GM19397 (cell line): ENCODE measurements around the gene FRS3.
A peak's percentile ranks its signal among the peaks of the same experiment; 100 is the strongest.

ENCODE experiments used
- ATAC-seq: cut with Tn5 transposase; IDR thresholded peaks from one replicate; pipeline ENCODE4 v1.9.1; 2021; ENCODE audit warnings: mild to moderate bottlenecking, moderate library complexity; ENCODE audit not compliant: unreplicated experiment

Gene FRS3

DNA sequence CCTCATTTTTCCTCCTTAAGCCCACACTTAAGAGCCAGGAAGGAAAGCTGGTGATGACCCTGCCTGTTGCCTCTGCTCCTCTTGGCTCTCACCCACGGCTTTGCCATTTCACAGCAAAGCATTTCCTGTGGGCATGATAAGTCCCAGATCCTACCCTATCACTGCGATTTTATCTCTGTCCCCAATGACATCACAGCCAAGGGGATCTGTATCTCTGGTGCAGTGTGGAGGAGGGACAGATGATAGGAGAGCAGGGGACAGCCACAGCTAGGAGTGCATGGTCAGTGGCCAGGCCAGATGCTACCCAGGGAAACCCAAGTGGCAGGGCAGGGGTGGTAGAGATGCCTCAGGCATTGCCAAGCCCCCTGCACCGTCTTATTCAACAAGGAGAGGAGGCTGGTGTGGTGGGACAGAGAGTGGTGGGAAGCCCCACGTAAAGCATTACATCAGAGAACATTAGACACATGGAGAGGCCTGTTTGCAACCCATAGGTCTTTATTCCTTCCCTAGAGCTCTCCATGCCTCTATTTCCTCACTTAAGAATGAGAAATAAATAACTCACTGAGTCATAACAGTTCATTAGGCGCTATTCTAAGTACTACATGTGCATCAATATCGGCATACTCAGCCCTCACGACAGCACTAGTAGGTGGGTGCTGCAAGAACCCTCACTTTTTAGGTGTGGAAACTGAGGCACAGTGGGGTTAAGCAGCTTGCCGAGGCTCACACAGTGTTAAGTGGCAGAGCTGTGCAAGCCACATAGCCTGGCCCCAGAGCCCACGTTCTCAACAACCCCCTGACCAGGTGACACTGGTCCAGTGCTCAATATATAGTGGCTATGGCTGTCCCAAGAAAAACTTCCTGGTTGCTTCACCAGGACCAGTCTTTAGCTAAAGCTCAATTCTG, 48.9 kb downstream of the FRS3 start:
- ATAC-seq = no peak

DNA sequence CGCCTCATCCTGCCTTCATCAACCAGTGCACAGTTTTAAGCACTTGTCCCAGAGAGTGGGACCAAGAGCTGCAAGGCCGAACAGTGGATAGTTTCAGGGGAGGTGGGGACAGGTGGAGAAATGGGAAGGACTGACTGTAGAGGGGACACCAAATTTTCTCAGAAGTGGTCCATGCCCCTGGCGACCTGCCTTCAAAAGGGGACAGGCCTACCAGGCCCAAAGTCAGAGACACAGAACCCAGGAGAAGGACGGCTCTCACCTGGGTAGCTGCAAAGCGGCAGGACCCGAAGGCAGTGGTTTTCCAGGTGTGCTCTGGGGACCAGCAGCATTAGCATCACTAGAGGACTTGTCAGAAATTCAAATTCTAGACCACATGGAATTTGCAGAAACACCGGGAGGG, 50.1 kb downstream of the FRS3 start:
- no peak for ATAC-seq

DNA sequence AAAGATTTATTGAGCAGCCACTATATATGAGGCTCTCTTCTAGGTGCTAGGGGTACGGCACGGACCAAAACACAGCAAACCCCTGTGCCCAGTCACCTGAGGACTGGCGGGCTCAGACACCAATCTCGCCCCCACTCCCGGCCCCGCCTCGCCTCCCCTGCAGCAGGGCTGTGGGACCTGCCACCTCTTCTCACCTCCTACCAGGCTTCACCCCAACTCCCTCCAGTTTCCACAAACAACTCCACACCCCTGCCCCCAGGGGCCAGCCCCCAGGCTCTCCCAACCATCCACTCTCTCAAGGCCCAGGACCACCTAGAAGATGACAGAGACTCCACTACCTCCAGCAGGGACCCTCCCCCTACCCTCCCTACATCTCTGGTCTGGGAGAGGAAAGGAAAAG, 50.7 kb downstream of the FRS3 start:
- ATAC-seq = no peak

DNA sequence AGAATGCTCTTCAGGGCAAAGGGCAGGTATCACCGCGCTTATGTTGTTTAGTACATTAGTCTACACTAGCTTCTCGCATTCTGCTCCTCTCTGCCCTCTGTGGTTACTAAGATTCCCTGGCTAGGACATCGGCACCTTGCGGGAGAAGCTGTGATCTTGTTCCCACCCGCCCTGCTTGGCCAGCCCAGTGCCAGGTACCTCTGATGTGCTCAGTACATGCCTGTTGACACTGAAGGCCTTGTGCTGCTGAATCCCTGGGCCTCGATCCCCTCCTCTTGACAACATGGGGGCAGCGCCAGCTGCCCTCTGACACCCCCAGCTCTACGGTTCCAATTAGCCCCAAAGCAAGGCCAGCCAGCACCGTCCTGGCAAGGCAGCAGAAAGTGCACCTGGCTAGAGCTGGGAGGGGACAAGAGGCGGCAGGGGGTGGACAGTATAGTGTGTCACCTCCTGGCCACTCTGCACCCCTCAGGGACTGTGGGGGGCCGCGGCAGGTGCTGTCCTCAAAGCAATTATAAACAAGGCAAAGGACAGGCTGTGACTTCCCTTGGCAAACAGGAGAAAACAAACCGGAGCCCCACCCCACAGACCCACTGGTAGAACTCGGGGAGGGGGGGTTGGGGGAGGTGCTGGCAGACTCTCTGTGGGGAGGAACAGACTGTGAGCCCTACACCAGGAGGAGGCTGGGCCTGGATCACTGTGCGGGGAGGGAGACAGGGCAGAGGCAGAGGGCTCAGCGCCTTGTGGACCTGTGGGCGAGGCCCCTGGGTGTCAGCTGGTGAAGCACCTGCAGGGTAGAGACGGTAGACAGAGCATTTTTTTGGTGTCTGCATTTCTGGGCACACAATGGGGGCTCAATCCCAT, 51.4 kb downstream of the FRS3 start:
- ATAC-seq = no peak

DNA sequence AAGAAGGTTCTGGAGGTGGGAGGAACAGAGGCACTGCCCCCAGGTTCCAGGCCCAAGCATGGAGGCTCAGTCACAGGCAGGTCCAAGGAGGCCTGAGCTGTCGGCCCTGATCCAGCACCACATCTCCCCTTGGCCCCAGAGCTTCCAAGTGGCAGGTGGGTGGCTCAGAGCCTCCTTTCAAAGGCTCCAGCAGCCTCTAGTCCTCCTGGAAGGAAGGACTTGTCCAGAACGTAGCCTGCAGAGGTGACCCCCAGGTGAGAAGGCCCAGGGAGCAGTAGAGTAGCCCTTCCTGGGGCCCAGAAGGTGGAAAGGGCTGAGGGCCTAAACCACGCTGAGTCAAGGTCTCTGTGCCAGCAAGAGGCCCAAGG, 52.0 kb downstream of the FRS3 start:
- no peak for ATAC-seq

DNA sequence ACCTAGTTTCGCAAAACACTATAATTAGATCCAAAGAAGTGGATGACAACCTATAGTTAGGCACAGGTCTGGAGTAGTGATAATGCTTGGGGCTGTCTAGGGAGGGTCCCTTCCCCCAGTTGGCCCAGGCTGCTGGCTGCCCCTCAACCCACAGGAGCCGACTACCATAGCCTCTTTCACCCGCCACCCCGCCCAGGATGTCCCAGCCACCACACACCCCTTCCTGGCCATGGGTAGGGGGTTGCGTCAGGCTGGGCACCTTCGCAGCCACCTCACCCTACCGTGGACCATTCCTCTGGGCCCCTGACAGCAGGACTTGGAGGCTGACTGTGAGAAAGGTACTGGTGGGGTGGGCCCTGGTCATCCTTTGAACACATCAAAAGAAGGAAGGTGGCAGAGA, 52.8 kb downstream of the FRS3 start:
- no peak for ATAC-seq

DNA sequence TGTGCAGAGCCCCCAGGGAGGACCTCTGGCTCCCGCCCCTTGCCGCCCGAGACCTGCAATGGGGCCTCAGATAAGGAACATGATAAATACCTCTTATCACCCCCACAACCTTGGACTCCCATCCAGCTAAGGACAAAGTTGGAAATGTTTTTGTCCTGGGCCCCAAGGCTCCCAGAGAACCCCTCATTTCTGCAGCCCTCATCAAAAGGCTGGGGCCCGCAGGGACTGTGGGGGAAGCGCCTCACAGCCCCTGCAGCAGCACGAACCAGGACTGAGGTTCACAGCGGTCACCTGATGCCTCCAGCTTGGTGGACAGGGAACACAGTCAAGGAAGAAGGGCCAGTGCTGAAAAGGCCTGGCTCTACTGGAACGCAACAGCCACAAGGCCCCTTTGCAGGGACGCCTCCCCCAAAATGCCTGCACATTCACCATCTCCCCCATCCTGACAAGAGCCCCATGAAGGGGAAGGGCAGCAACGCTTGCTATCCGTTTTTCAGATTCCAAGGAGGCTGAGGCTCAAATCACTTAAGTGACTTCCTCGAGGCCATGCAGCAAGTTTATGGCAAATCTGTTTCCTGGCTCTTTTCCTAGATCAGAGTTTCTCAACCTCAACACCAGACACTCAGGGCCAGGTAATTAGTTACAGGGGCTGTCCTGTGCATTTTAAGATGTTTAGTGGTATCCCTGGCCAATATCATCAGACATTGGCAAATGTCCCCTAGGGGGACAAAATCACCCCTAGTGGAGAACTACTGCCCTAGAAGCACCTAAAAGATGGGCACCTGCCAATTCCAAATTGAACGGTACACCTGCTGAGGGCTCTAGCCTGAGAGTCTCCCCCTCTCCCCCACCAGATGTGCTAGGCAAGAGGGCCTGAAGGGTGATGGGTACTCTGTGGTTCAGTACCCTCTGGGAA, 54.9 kb downstream of the FRS3 start:
- no peak for ATAC-seq

DNA sequence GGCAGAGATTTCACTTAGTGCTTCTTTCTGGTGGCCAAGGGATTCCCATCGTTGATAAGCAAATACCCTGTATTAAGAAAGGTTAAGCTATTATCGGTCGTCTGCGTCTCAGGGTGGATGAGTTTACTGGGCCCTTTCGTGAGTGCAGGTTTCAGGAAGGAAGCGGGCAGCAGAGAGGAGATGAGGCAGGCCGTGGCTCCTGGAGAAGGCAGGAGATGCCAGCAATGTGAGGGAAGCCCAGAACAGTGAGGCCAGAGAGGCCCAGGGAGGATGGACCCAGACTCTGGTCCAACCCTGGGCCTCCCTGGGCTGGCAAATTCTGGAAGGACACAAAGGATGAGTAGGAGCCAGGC, 55.5 kb downstream of the FRS3 start:
- ATAC-seq = no peak

DNA sequence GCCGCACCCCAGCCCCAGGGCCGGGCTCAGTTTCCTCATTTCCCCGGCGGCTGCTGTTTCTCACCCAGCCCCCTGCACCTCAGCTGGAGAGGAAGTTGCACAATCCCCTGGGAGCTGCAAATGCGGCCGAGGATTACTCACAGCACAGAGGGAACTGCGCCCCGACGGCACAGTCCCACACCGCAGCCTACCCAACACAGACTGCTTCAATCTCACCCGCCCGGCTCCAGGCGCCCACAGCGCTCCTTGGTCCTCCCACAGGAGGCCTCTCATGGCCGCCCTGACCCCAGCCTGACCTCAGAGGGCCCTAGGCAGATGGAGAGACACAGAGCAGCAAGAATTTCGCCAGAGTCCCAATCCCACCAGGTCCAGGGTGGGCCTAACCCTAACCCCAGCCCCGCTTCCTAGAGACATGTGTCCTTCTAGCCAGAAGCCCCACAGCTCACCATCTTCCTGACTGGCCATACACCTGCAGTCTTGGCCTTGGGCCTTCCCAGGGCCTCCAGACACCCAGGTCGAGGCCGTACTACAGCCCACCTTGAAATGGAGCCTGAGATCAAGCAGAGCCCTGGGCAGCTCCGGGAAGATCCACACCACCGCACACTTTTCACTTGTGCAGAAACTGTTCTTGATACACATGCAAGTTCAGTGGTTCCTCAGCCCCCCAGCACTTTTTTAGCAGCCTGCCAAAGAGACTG, 56.0 kb downstream of the FRS3 start:
- ATAC-seq = peak; percentile 63

DNA sequence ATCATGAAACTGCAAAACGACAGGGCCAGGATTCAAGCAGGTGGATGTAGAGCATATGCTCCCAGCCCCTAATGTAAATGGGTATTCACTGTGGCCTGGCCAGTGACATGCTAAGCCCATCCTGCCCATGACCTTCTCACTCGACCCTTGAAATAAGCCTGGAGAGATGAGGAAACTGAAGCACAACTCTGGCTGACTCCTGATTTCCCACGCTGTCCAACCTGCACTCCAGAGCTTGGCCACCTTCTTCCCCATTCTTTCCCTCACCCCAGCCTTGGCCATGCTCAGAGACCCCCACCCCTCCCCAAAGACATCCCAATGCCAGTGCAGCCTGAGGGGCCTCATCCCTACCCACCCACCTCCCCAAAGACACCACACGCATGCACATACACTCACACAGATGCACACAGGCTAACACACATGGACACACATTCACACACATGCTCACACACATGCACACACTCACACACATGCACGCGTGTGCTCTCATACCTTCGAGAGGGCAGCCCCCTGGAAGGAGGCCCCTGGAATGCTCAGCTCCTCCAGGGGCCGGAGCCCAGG, 56.7 kb downstream of the FRS3 start:
- no peak for ATAC-seq

DNA sequence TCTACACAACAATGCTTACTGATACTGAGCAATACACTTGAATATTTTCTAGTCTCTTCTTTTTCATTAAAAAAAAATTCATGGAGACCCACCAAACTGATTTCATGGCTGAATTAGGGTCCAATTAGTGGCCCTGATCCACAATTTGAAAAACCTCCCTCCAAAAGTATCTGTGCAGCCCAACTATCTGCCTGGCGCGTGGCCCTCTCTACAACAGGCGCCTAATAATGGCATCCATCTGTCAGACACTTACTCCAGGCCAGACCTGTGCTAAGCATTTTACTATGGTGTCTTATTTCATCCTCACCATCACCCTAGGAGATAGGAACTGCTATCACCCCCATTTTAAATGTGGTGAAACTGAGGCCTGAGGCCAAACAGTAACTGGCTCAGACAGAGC, 58.3 kb downstream of the FRS3 start:
- no peak for ATAC-seq

DNA sequence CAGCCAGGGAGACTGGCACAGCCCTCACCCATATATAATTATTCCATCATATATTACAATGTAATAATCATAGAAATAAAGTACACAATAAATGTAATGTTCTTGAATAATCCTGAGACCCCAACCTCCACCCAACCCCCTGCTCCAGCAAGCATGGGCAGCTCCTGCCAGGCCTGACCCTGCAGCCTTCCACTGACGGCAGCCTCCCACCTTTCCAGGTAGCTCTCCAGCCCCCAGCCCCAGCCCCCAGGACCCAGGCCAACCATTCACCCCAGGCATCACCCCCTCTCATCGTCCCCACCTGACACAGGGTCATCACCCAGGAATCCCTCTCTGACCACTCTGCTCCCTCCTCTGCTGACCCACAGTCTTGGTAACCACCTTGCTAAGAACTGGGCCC, 58.9 kb downstream of the FRS3 start:
- no peak for ATAC-seq

DNA sequence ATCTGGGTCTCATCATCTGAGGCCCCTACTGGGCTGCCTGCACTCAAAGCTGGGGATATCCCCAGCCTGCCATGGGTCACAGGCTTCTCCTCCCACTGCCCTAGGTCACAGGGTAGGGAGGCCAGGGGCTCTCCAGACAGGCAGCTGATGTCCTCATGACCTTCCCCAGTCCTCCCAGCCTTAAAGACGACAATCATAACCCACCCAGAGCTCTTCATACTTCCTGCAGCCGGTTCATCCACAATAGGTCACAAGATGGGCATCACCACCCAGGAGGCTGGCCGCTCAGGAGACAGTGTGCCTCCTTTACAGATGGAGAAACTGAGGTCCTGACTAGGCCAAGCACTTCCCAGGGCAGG, 59.5 kb downstream of the FRS3 start:
- ATAC-seq = no peak
